ENCODE data around the gene KIAA0513.

GRCh38 chr16:85087899-85088569 lies 60.4 kb downstream of the KIAA0513 start:
- TF ChIP-seq CTCF (IDR thresholded peaks at IDR 0.05; ENCODE audit: low read length) (no peak), EZH2 (IDR thresholded peaks at IDR 0.05; ENCODE audit: borderline replicate concordance, low read length) (no peak)

Data from OCI-LY1 (cell line).